ENCODE data around the gene ERBB4.
"Not testable (repeated sequence)": the region's sequence is repeated elsewhere in the genome, so short reads cannot be mapped to it uniquely, and the experiment has no call there.

ERBB4 gene

DNA sequence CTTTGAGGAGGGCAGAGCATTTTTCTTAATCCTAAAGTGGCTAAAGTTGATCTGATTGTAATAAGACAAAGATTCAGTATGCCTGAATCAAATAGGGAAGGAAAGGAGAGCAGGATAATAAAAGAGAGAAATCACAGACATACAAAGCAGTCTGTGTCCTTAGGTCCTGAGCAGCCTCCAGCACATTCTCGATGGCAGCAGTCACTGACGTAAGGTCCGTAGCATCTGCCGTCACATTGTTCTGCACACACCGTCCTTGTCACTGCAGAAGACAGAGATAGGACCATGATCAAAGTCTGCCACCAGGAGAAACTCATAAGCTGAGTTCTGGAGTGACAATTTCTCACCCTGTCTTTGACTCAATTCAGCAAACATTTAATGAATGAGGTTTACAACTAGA is 813.7 kb downstream of the ERBB4 start:
- TF ChIP-seq, protein P1, sequence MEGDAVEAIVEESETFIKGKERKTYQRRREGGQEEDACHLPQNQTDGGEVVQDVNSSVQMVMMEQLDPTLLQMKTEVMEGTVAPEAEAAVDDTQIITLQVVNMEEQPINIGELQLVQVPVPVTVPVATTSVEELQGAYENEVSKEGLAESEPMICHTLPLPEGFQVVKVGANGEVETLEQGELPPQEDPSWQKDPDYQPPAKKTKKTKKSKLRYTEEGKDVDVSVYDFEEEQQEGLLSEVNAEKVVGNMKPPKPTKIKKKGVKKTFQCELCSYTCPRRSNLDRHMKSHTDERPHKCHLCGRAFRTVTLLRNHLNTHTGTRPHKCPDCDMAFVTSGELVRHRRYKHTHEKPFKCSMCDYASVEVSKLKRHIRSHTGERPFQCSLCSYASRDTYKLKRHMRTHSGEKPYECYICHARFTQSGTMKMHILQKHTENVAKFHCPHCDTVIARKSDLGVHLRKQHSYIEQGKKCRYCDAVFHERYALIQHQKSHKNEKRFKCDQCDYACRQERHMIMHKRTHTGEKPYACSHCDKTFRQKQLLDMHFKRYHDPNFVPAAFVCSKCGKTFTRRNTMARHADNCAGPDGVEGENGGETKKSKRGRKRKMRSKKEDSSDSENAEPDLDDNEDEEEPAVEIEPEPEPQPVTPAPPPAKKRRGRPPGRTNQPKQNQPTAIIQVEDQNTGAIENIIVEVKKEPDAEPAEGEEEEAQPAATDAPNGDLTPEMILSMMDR (IDR thresholded peaks at IDR 0.05; ENCODE audit: borderline replicate concordance, insufficient read depth, low read depth, low read length): no peak
- no peak overlapping the region for H3K4me3 ChIP-seq (ENCODE audit: low read depth, low read length)

DNA sequence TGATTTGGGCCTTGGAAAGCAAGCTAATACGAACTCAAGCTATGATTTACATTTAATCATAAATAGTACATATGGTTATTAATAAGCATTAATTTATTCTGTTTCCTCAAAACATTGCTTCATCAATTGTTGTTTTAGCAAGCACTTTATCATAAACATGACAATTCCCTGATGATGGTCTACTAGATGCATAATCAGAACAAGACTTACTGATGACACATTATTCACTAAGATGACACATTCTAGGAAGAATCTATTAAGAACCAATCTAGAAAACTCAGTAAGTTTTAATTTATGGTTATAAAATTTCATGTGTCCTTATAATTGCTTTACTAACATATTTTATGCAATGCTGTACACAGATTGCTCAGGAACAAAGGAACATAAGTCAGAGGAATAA is 815.2 kb downstream of the ERBB4 start:
- TF ChIP-seq, protein P1 (IDR thresholded peaks at IDR 0.05; ENCODE audit: borderline replicate concordance, insufficient read depth, low read depth, low read length): no peak
- H3K4me3 ChIP-seq (ENCODE audit: low read depth, low read length): no peak overlapping the region

- H3K4me3 ChIP-seq (ENCODE audit: low read depth, low read length): no peak overlapping the region
- TF ChIP-seq, protein P1 (IDR thresholded peaks at IDR 0.05; ENCODE audit: borderline replicate concordance, insufficient read depth, low read depth, low read length): no peak
Observed at GRCh38 chr2:211722928-211723327, 815.7 kb downstream of the ERBB4 start.

- not testable (repeated sequence) for H3K4me3 ChIP-seq (ENCODE audit: low read depth, low read length)
Observed at GRCh38 chr2:211721874-211722273, 816.7 kb downstream of the ERBB4 start.

DNA sequence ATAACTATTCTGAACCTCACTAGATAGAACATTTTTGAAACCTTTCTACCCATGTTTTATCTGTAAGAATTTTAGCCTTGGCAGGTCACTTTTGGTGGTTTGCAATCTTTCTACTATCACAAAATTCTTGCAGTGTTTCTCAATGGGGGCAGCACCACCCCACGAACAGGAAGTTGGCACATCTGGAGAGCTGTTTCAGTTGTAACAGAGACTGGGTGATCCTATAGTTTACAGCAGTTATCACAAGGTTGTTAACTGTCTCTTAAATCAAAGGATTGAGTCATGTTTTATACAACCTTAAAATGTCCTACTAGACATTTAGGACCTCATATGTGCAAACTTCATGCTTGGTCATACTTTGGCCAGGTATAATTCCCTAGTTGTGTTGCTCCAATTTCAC is 829.2 kb downstream of the ERBB4 start:
- no peak overlapping the region for H3K4me3 ChIP-seq (ENCODE audit: low read depth, low read length)

DNA sequence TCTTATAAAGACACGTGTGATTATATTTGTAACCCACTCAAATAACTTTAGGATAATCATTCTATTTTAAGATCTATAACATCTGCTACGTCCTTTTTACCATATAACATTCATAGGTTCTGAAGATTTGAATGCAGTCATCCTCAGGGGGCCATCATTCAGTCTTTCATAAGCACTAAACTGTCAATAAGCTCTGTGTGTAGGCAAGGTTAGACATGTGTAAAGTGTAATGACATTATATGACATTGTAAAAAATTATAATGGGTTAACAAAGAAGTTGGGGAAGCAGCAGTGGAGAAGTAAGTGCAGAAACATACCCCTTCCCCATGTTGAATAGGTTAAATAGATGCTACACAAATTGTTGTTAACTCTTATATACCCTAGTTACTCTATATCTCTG is 845.9 kb downstream of the ERBB4 start:
- TF ChIP-seq, protein P1 (IDR thresholded peaks at IDR 0.05; ENCODE audit: borderline replicate concordance, insufficient read depth, low read depth, low read length): no peak
- H3K4me3 ChIP-seq (ENCODE audit: low read depth, low read length): no peak overlapping the region

More for the DNA sequence above, 829.2 kb downstream of the ERBB4 start:
- TF ChIP-seq, protein P1 (IDR thresholded peaks at IDR 0.05; ENCODE audit: borderline replicate concordance, insufficient read depth, low read depth, low read length): no peak

GRCh38 chr2:211690736-211691135 is 847.9 kb downstream of the ERBB4 start:
- no peak overlapping the region for H3K4me3 ChIP-seq (ENCODE audit: low read depth, low read length)
- TF ChIP-seq, protein P1 (IDR thresholded peaks at IDR 0.05; ENCODE audit: borderline replicate concordance, insufficient read depth, low read depth, low read length): no peak

- TF ChIP-seq, protein P1 (IDR thresholded peaks at IDR 0.05; ENCODE audit: borderline replicate concordance, insufficient read depth, low read depth, low read length): no peak
- no peak overlapping the region for H3K4me3 ChIP-seq (ENCODE audit: low read depth, low read length)
Observed at GRCh38 chr2:211688196-211688595, 850.4 kb downstream of the ERBB4 start.
